ENCODE measurements around the gene RBMS3.
"Not testable (repeated sequence)": the region's sequence is repeated elsewhere in the genome, so short reads cannot be mapped to it uniquely, and the experiment has no call there.

Gene RBMS3

GRCh38 chr3:30020380-30020779 is 739.5 kb downstream of the RBMS3 start:
- DNase-seq (ENCODE audit: low read depth in 2 of 2), result no peak

GRCh38 chr3:30024466-30024865 is 743.6 kb downstream of the RBMS3 start:
- DNase-seq (ENCODE audit: low read depth in 2 of 2), result no peak

- no peak for DNase-seq (ENCODE audit: low read depth in 2 of 2)
Measured at GRCh38 chr3:30026851-30027250, 746.0 kb downstream of the RBMS3 start.

GRCh38 chr3:30034246-30034991 is 753.5 kb downstream of the RBMS3 start:
- DNase-seq (ENCODE audit: low read depth in 2 of 2), result no peak

- no peak for DNase-seq (ENCODE audit: low read depth in 2 of 2)
Measured at GRCh38 chr3:30035935-30036567, 755.2 kb downstream of the RBMS3 start.

- no peak for DNase-seq (ENCODE audit: low read depth in 2 of 2)
Measured at GRCh38 chr3:30040126-30040525, 759.3 kb downstream of the RBMS3 start.

GRCh38 chr3:30041481-30041880 is 760.6 kb downstream of the RBMS3 start:
- DNase-seq (ENCODE audit: low read depth in 2 of 2), result not testable (repeated sequence)

GRCh38 chr3:30042274-30042859 is 761.5 kb downstream of the RBMS3 start:
- DNase-seq (ENCODE audit: low read depth in 2 of 2), result peak in 1 of 2 donors; percentile 14

- no peak for DNase-seq (ENCODE audit: low read depth in 2 of 2)
Measured at GRCh38 chr3:30042916-30043555, 762.2 kb downstream of the RBMS3 start.

GRCh38 chr3:30044515-30044914 is 763.6 kb downstream of the RBMS3 start:
- DNase-seq (ENCODE audit: low read depth in 2 of 2), result no peak

- DNase-seq (ENCODE audit: low read depth in 2 of 2), result no peak
Measured at GRCh38 chr3:30048431-30048830, 767.6 kb downstream of the RBMS3 start.

- DNase-seq (ENCODE audit: low read depth in 2 of 2), result not testable (repeated sequence)
Measured at GRCh38 chr3:30050116-30050515, 769.2 kb downstream of the RBMS3 start.

- no peak for DNase-seq (ENCODE audit: low read depth in 2 of 2)
Measured at GRCh38 chr3:30059240-30059639, 778.4 kb downstream of the RBMS3 start.
